HG02981 (cell line): ENCODE measurements around the gene KRT15.
"Not testable (repeated sequence)": the region's sequence is repeated elsewhere in the genome, so short reads cannot be mapped to it uniquely, and the experiment has no call there.

Experiments
- ATAC-seq: cut with Tn5 transposase; IDR thresholded peaks from one replicate; pipeline ENCODE4 v1.9.1; 2021; ENCODE audit warnings: mild to moderate bottlenecking, moderate library complexity; ENCODE audit not compliant: unreplicated experiment

The KRT15 gene

DNA sequence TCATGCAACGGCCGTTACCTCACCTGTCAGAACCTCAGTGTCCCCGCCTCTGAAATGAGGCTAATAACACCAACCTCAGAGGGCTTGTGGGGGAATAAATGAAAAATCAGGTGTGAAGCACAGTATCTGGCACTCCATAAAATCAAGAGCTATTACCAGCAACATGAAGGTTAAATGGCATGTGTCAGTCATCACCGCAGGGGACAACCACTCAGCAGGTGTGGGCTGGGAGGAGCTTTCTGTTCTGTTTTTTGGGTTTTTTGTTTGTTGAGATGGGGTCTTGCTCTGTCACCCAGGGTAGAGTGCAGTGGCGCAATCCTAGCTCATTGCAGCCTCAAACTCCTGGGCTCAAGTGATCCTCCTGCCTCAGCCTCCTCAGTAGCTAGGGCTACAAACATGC, 26.2 kb upstream of the KRT15 start:
- no peak for ATAC-seq

GRCh38 chr17:41544491-41544892, 25.8 kb upstream of the KRT15 start:
- ATAC-seq: no peak

DNA sequence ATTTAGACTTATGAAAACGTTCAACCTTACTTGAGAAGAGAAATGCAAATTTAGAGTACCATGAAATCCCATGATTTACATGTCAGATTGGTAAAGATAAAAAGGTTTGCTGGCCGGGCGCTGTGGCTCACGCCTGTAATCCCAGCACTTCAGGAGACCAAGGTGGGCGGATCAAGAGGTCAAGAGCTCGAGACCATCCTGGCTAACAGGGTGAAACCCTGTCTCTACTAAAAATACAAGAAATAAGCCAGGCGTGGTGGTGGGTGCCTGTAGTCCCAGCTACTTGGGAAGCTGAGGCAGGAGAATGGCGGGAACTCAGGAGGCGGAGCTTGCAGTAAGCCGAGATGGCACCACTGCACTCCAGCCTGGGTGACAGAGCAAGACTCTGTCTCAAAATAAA, 24.1 kb upstream of the KRT15 start:
- not testable (repeated sequence) for ATAC-seq

GRCh38 chr17:41542357-41542756, 23.7 kb upstream of the KRT15 start:
- no peak for ATAC-seq

- ATAC-seq: no peak
These were observed 22.4 kb upstream of the KRT15 start for GRCh38 chr17:41540921-41541625.

DNA sequence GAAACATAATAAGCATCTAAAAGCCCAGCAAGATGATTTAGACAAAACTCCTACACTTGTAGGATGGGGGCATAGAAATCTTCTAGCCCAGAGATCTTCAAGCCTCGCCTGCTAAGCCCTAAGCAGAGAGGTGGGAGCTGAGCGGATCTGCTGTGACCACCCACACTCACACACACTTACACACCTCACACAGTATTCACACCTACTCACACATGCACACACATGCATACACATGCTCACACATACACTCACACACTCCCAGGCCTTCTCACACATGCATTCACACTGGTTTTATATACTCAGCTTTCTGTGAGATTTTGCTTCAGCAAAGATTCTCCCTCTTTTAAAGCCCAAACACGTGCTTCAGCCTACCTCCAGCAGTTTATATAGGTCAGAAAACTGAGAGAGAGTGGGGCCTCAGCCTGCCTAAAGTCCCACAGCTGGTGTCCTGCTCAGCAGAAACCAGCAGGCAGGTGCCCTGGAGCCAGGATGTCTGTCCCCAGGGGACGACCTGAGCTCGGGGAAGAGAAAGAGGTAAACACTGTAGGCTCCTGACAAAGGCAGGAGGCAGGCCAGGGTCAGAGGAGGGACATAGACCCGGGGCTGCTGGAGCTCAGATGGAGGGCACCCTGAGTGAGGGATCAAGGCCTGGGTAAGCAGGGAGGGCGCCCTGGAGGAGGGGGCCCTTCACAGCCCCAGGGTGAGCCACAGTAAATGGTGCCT, 21.4 kb upstream of the KRT15 start:
- ATAC-seq: no peak

DNA sequence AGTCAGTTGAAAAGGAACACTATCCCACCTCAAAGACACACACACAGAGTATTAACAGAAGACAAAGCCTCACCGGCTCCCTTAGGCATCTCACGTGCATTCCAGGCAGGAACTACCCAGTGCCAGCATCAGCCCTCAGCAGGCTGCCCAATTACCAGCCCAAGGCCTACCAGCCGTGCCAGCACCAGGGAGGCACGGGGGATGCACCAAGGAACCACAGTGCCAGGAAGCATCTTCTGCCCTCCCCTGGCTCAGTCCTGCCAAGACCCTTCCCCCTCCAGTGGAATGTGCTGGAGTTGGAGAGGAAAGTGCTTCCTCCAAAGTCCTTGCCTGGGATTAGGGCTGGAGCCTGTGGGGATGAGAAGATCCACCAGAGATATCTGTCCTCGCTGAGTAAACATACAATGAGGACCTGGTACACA, 20.4 kb upstream of the KRT15 start:
- no peak for ATAC-seq

DNA sequence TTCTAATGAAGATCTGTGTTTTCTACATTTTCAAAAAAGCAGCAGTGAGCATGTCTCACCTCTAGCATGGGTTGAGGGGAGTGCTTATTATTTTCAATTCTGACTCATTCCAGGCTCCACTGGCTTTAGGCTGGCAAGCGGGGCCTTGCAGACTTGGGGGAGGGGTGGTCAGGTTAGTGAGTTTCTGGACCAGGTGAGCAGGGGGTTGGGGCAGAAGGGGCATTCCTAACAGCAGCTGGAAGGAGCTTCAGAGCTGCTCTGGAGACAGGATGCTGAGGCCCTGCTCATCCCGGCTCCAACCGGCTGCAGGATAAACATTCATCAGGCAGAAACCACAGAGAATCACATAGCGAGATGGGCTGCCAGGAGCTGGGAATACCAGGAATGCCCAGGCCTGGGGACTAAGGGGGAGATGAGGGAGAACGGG, 19.9 kb upstream of the KRT15 start:
- no peak for ATAC-seq

DNA sequence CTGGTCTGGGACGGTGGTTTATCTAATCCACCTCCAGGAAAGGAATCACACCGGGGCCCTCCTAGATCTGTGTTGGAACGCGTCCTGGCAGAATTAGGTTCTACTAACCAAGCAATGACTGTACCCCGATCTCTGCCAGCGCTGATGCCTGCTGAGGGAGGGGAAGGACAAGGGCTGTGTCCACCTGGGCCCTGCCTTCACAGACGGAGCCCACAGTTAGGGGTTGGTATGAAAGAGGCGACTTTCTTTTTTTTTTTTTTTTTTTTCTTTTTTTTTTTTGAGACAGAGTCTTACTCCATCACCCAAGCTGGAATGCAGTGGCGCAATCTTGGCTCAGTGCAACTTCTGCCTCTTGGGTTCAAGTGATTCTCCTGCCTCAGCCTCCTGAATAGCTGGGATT, 19.3 kb upstream of the KRT15 start:
- ATAC-seq: no peak

- no peak for ATAC-seq
These were observed 18.9 kb upstream of the KRT15 start for GRCh38 chr17:41537614-41537954.

GRCh38 chr17:41536741-41537613, 18.3 kb upstream of the KRT15 start:
- no peak for ATAC-seq

GRCh38 chr17:41535764-41536481, 17.2 kb upstream of the KRT15 start:
- no peak for ATAC-seq

DNA sequence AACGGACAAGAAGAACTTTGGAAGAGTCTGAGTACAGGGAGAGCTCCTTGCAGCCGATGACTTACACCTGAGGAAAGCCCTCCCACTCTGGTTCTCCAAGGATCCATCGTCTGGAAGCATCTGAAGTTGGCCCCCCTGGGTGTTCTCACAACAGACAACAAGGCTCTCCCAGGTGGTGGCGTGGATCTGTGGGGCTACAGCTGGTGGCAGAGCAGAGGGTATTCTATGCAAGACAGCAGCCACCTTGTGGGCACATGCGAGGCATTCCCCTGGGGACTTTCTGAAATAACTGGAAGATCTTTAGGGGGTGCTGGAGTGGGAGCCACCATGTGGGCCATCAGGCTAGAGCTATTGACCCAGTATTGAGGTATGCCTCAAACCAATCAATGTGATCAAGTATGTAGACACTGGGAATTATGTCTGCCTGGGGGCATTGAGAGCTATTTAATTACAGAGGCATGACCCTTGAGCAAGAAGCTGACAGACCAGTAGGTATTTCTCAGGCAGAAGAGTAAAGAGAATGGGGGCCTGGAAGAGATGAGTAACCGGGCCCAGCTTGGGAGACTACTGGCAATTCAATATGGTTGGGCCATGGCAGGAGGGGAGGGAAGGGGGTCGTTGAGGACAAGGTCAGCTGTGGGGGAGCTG, 16.3 kb upstream of the KRT15 start:
- ATAC-seq: no peak

DNA sequence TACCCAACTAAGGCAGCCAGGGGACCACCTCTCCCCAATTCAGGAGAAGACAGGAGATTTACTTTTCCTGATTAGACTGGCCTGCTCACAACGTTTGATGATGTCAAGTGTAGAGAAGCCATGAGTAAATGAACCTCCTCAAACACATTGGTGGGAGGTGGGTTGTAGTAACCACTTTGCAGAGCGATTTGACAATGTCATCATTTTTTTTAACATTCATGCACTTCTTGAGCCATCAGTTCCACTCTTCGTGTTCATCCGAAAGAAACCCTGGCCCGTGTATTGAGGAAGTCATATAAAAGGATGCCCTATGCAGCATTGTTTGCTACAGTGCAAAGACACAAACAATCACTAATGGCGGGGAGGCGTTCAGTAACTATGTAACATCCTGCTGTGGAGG, 14.9 kb upstream of the KRT15 start:
- no peak for ATAC-seq

DNA sequence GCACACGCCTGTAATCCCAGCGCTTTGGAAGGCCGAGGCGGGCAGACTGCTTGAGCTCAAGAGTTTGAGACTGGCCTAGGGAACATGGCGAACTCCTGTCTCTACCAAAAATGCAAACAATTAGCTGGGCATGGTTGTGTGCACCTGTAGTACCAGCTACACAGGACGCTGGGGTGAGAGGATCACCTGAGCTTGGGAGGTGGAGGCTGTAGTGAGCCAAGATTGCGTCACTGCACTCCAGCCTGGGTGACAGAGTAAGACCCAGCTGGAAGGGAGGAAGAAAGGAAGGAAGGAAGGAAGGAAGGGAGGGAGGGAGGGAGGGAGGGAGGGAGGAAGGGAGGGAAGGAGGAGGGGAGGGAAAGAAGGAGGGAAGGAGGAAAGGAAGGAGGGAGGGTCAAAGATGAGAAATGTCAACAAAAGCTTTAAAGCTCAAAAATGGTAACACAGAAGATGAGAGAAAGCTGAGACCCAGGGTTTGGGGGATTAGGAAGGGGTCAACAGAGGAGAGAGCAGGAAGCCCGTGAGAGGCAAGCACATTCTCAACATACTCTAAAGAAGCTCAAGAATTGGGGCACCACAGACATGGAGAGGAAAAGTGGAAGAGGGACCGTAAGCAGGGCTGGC, 14.4 kb upstream of the KRT15 start:
- no peak for ATAC-seq

GRCh38 chr17:41531993-41532392, 13.3 kb upstream of the KRT15 start:
- ATAC-seq: no peak

DNA sequence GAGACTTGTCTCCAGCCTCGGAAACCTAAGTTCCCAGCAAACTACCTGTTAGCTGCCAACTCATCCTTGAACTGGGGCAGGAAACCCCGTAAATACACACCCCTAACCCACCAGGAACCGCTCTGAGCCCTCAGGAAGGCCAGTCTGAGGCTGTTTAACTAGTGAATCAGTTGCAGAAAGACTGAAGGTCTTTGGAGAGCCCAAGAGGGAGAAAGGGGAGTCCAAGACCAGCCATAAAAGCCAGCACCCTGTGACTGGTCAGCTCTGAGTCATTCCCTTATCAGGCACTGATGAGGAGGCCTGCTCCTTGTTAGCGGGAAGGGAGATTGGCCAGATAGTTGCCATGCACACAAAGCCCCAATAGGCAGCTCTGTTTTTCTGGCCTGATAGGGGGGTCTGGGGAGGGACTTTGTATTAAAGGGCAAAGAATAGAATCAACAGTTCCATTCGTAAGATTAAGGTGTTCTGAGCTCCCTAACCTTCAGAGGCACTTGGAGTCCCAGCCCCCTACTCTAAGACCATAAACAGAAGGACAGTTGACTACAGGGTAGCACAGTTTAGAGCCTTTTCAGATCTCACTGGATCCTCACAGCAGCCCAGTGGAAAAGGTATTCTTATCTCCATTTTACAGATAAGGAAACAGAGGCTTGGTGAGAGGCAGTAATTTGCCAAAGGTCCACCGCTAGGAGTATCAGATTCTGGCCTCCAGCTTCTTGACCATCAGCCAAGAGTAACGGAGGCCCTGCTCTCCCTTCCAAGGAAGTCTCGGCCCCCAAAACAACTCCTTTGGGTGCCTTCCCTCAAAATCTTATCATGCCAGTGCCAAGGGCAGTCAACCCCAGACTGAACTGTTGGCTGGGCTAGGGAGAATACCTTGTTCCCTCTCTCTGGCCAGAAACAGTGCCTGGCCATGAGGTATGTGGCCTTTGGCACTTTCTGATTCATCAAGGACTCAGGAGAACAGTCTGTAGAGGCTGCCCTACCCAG, 11.7 kb upstream of the KRT15 start:
- ATAC-seq: no peak

DNA sequence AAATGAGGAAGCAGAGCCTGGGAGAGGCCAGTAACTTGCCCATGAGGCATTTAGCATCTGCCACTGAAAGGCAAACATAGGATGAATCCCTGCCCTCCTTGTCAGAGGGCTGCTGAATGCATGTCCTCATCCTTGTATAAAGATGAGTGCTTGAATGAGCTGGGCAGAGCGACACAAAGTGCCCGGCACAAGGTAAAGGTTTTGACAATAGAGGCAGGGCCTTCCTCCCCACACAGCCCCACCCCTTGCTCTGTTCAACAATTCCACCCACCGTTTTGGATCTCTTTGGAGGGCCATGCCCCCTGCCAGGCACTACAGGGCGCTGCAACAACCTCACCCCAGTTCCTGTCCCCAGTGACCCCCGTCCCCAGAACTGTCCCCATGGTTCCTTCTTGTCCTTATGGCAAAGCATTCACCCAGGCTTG, 10.8 kb upstream of the KRT15 start:
- no peak for ATAC-seq

DNA sequence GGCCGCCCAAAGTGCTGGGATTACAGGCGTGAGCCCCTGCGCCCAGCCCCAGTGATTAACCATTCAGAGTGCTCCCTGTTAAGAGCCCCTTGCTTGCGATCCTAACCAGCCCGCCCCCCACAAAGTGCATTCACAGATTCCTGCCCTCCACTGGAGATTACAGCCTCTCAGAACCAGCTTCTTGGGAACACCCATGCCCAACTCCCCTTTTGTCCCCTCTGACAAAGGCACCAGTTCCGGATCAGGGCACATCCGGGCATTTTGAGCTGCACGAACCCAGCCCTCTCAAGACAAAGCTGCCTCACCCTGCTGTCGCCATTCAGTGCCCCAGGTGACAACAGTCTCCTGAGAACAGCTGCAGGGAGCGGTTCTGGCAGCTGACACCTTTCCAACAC, 10.3 kb upstream of the KRT15 start:
- no peak for ATAC-seq
